Measurements from ENCODE around the gene PAWR.

PAWR gene

DNA sequence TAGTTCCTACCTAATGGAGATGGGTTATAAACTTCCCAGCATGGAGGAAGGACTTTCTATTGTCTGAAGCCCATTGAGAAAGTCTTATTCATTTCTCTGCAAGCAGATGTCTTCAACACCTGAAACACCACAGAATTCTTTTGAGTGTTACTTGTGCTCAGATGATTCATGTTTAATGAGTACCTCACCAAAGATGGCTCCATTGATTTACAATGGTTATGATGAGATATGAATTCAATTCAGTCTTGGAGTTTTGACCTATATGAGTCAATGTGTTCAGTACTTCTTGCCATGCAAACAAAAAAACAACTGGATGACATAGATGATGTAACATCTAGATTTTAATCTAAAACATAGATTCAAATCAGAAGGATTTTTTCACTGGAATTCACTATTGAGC lies 15.4 kb upstream of the PAWR start:
- Histone ChIP-seq H3K27me3 (replicated peaks; ENCODE audit: insufficient read depth, low read length) (no peaks in the 10 kb centered on the region), H3K79me2 (ENCODE audit: low read length) (no peaks in the 10 kb centered on the region), H2AFZ (ENCODE audit: low read length) (no peak overlapping the region), H3K4me1 (ENCODE audit: low read length) (no peaks in the 10 kb centered on the region), H3K9me2 (replicated peaks; ENCODE audit: insufficient read depth, low read length) (no peaks in the 10 kb centered on the region), H3K4me3 (ENCODE audit: low read length) (no peak overlapping the region), H3K9me3 (replicated peaks; ENCODE audit: insufficient read depth, low read length) (no peaks in the 10 kb centered on the region), H3K9ac (ENCODE audit: low read length) (no peak overlapping the region), H3F3A (ENCODE audit: insufficient read depth, low read length) (no peaks in the 10 kb centered on the region), H3K27ac (ENCODE audit: low read length) (no peak overlapping the region), H4K20me1 (ENCODE audit: insufficient read depth, low read length) (no peaks in the 10 kb centered on the region), H3K36me3 (replicated peaks; ENCODE audit: insufficient read depth, low read length) (no peaks in the 10 kb centered on the region), H3K4me2 (ENCODE audit: low read depth, low read length) (no peak overlapping the region)
- DNase-seq, result no peak
- TF ChIP-seq, protein P1, sequence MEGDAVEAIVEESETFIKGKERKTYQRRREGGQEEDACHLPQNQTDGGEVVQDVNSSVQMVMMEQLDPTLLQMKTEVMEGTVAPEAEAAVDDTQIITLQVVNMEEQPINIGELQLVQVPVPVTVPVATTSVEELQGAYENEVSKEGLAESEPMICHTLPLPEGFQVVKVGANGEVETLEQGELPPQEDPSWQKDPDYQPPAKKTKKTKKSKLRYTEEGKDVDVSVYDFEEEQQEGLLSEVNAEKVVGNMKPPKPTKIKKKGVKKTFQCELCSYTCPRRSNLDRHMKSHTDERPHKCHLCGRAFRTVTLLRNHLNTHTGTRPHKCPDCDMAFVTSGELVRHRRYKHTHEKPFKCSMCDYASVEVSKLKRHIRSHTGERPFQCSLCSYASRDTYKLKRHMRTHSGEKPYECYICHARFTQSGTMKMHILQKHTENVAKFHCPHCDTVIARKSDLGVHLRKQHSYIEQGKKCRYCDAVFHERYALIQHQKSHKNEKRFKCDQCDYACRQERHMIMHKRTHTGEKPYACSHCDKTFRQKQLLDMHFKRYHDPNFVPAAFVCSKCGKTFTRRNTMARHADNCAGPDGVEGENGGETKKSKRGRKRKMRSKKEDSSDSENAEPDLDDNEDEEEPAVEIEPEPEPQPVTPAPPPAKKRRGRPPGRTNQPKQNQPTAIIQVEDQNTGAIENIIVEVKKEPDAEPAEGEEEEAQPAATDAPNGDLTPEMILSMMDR (IDR thresholded peaks at IDR 0.05; ENCODE audit: low read length), result no peak
- TF ChIP-seq EZH2 (optimal IDR thresholded peaks at IDR 0.05; ENCODE audit: low read depth, low read length) (no peak), EZH2phosphoT487 (IDR thresholded peaks at IDR 0.05; ENCODE audit: low read length) (no peak)

DNA sequence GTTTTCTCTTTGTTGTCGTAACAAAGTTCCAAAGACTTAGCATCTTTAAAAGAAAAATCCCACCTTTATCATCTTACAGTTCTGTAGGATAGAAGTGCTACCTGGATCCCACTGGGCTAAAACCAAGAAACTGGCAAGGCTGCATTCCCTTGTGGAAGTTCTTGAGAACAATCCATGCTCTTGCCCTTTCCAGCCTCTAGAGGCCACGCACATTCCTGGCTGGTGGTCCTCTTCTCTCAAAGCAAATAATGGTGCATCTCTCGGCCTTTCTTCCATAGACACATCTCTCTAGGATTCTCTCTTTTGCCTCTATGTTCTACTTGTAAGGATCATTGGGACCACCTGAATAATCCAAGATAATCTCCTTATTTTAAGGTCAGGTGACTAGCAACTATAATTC lies 8.2 kb upstream of the PAWR start:
- Histone ChIP-seq H3K9me2 (replicated peaks; ENCODE audit: insufficient read depth, low read length) (no peaks in the 10 kb centered on the region), H3K4me1 (ENCODE audit: low read length) (no peaks in the 10 kb centered on the region), H3K79me2 (ENCODE audit: low read length) (no peaks in the 10 kb centered on the region), H3K4me2 (ENCODE audit: low read depth, low read length) (no peak overlapping the region), H3K36me3 (replicated peaks; ENCODE audit: insufficient read depth, low read length) (no peaks in the 10 kb centered on the region), H2AFZ (ENCODE audit: low read length) (no peak overlapping the region), H4K20me1 (ENCODE audit: insufficient read depth, low read length) (no peaks in the 10 kb centered on the region), H3K27me3 (replicated peaks; ENCODE audit: insufficient read depth, low read length) (no peaks in the 10 kb centered on the region), H3K9ac (ENCODE audit: low read length) (no peak overlapping the region), H3K27ac (ENCODE audit: low read length) (no peak overlapping the region), H3K9me3 (replicated peaks; ENCODE audit: insufficient read depth, low read length) (no peaks in the 10 kb centered on the region), H3K4me3 (ENCODE audit: low read length) (no peak overlapping the region), H3F3A (ENCODE audit: insufficient read depth, low read length) (no peaks in the 10 kb centered on the region)
- DNase-seq, result no peak
- TF ChIP-seq EZH2 (optimal IDR thresholded peaks at IDR 0.05; ENCODE audit: low read depth, low read length) (no peak), EZH2phosphoT487 (IDR thresholded peaks at IDR 0.05; ENCODE audit: low read length) (no peak)
- TF ChIP-seq, protein P1 (IDR thresholded peaks at IDR 0.05; ENCODE audit: low read length), result no peak

DNA sequence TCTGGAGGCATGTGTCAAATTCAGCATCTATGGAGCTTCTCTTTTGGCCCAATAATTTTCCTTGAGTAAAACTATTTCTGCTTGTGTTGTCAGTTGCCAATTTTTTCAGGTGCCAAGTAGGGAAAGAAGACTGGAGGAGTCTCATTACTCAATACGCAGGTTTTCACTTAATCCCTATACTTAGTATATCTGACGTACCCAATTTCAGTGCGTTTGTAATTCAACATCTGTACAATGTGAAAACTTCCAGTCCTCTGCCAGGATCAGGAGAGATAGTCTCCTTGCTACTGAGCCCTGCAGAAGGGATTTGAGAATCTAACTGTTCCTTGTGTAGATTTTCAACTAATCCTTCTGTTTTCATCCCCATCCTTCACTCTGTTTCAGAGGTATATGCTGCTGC lies 5.7 kb upstream of the PAWR start:
- Histone ChIP-seq H2AFZ (ENCODE audit: low read length) (no peak overlapping the region), H3K9ac (ENCODE audit: low read length) (no peak overlapping the region), H3K27ac (ENCODE audit: low read length) (no peak overlapping the region), H3F3A (ENCODE audit: insufficient read depth, low read length) (peaks cover 3% of the 10 kb centered on the region; the same call in 1 of the 2 replicates), H3K36me3 (replicated peaks; ENCODE audit: insufficient read depth, low read length) (no peaks in the 10 kb centered on the region), H4K20me1 (ENCODE audit: insufficient read depth, low read length) (no peaks in the 10 kb centered on the region), H3K4me2 (ENCODE audit: low read depth, low read length) (no peak overlapping the region), H3K27me3 (replicated peaks; ENCODE audit: insufficient read depth, low read length) (no peaks in the 10 kb centered on the region), H3K4me1 (ENCODE audit: low read length) (no peaks in the 10 kb centered on the region), H3K9me2 (replicated peaks; ENCODE audit: insufficient read depth, low read length) (no peaks in the 10 kb centered on the region), H3K9me3 (replicated peaks; ENCODE audit: insufficient read depth, low read length) (no peaks in the 10 kb centered on the region), H3K4me3 (ENCODE audit: low read length) (no peak overlapping the region), H3K79me2 (ENCODE audit: low read length) (no peaks in the 10 kb centered on the region)
- TF ChIP-seq, protein P1 (IDR thresholded peaks at IDR 0.05; ENCODE audit: low read length), result no peak
- TF ChIP-seq EZH2 (optimal IDR thresholded peaks at IDR 0.05; ENCODE audit: low read depth, low read length) (no peak), EZH2phosphoT487 (IDR thresholded peaks at IDR 0.05; ENCODE audit: low read length) (no peak)
- DNase-seq, result no peak

Measured in MM.1S (cell line).